Measurements from ENCODE around the gene DEK.
"Not testable (repeated sequence)": the region's sequence is repeated elsewhere in the genome, so short reads cannot be mapped to it uniquely, and the experiment has no call there.

Gene DEK

GRCh38 chr6:18245642-18246041 lies 18.7 kb downstream of the DEK start:
- no peaks in the 10 kb centered on the region for H3K9me3 ChIP-seq (ENCODE audit: low read length)
- peaks cover 25% of the 10 kb centered on the region for H3K4me1 ChIP-seq (ENCODE audit: insufficient read depth, low read length)
- H3K4me3 ChIP-seq (ENCODE audit: low read depth in 1 of 2, low read length in 2 of 2) = no peak overlapping the region
- H3K9ac ChIP-seq (ENCODE audit: low read length) = no peak overlapping the region
- peaks cover 51% of the 10 kb centered on the region for H3K36me3 ChIP-seq (ENCODE audit: insufficient read depth, low read length)
- no peaks in the 10 kb centered on the region for H3K27me3 ChIP-seq (ENCODE audit: control insufficient read depth in 1 of 2, insufficient read depth in 2 of 2, low read length in 2 of 2)
- no peak overlapping the region for H3K27ac ChIP-seq (ENCODE audit: low read depth, low read length)

- Histone ChIP-seq H3K27me3 (ENCODE audit: control insufficient read depth in 1 of 2, insufficient read depth in 2 of 2, low read length in 2 of 2) (no peaks in the 10 kb centered on the region), H3K9ac (ENCODE audit: low read length) (no peak overlapping the region), H3K9me3 (ENCODE audit: low read length) (no peaks in the 10 kb centered on the region), H3K27ac (ENCODE audit: low read depth, low read length) (no peak overlapping the region), H3K4me1 (ENCODE audit: insufficient read depth, low read length) (peaks cover 26% of the 10 kb centered on the region), H3K4me3 (ENCODE audit: low read depth in 1 of 2, low read length in 2 of 2) (no peak overlapping the region), H3K36me3 (ENCODE audit: insufficient read depth, low read length) (peaks cover 51% of the 10 kb centered on the region)
Measured at GRCh38 chr6:18245079-18245478, 19.3 kb downstream of the DEK start.

- Histone ChIP-seq H3K27ac (ENCODE audit: low read depth, low read length) (no peak overlapping the region), H3K9me3 (ENCODE audit: low read length) (no peaks in the 10 kb centered on the region), H3K27me3 (ENCODE audit: control insufficient read depth in 1 of 2, insufficient read depth in 2 of 2, low read length in 2 of 2) (no peaks in the 10 kb centered on the region), H3K4me3 (ENCODE audit: low read depth in 1 of 2, low read length in 2 of 2) (no peak overlapping the region), H3K4me1 (ENCODE audit: insufficient read depth, low read length) (peaks cover 26% of the 10 kb centered on the region), H3K9ac (ENCODE audit: low read length) (no peak overlapping the region), H3K36me3 (ENCODE audit: insufficient read depth, low read length) (peaks cover 50% of the 10 kb centered on the region)
Measured at GRCh38 chr6:18244251-18244650, 20.1 kb downstream of the DEK start.

- peaks cover 26% of the 10 kb centered on the region for H3K4me1 ChIP-seq (ENCODE audit: insufficient read depth, low read length)
- no peaks in the 10 kb centered on the region for H3K27me3 ChIP-seq (ENCODE audit: control insufficient read depth in 1 of 2, insufficient read depth in 2 of 2, low read length in 2 of 2)
- H3K27ac ChIP-seq (ENCODE audit: low read depth, low read length) = no peak overlapping the region
- no peak overlapping the region for H3K4me3 ChIP-seq (ENCODE audit: low read depth in 1 of 2, low read length in 2 of 2)
- no peak overlapping the region for H3K9ac ChIP-seq (ENCODE audit: low read length)
- H3K9me3 ChIP-seq (ENCODE audit: low read length) = no peaks in the 10 kb centered on the region
- peaks cover 42% of the 10 kb centered on the region for H3K36me3 ChIP-seq (ENCODE audit: insufficient read depth, low read length)
Measured at GRCh38 chr6:18243302-18243893, 20.9 kb downstream of the DEK start.

- H3K36me3 ChIP-seq (ENCODE audit: insufficient read depth, low read length) = peaks cover 41% of the 10 kb centered on the region
- H3K27me3 ChIP-seq (ENCODE audit: control insufficient read depth in 1 of 2, insufficient read depth in 2 of 2, low read length in 2 of 2) = no peaks in the 10 kb centered on the region
- H3K9me3 ChIP-seq (ENCODE audit: low read length) = no peaks in the 10 kb centered on the region
- no peak overlapping the region for H3K27ac ChIP-seq (ENCODE audit: low read depth, low read length)
- no peak overlapping the region for H3K9ac ChIP-seq (ENCODE audit: low read length)
- H3K4me1 ChIP-seq (ENCODE audit: insufficient read depth, low read length) = peaks cover 25% of the 10 kb centered on the region
- H3K4me3 ChIP-seq (ENCODE audit: low read depth in 1 of 2, low read length in 2 of 2) = no peak overlapping the region
Measured at GRCh38 chr6:18242062-18242851, 22.1 kb downstream of the DEK start.

GRCh38 chr6:18241208-18242038 lies 22.9 kb downstream of the DEK start:
- H3K9ac ChIP-seq (ENCODE audit: low read length) = no peak overlapping the region
- H3K4me3 ChIP-seq (ENCODE audit: low read depth in 1 of 2, low read length in 2 of 2) = no peak overlapping the region
- no peak overlapping the region for H3K27ac ChIP-seq (ENCODE audit: low read depth, low read length)
- peaks cover 20% of the 10 kb centered on the region for H3K4me1 ChIP-seq (ENCODE audit: insufficient read depth, low read length)
- H3K36me3 ChIP-seq (ENCODE audit: insufficient read depth, low read length) = peaks cover 37% of the 10 kb centered on the region
- no peaks in the 10 kb centered on the region for H3K9me3 ChIP-seq (ENCODE audit: low read length)
- no peaks in the 10 kb centered on the region for H3K27me3 ChIP-seq (ENCODE audit: control insufficient read depth in 1 of 2, insufficient read depth in 2 of 2, low read length in 2 of 2)

- H3K9ac ChIP-seq (ENCODE audit: low read length) = no peak overlapping the region
- H3K4me3 ChIP-seq (ENCODE audit: low read depth in 1 of 2, low read length in 2 of 2) = no peak overlapping the region
- peaks cover 27% of the 10 kb centered on the region for H3K36me3 ChIP-seq (ENCODE audit: insufficient read depth, low read length)
- peaks cover 20% of the 10 kb centered on the region for H3K4me1 ChIP-seq (ENCODE audit: insufficient read depth, low read length)
- H3K9me3 ChIP-seq (ENCODE audit: low read length) = no peaks in the 10 kb centered on the region
- no peaks in the 10 kb centered on the region for H3K27me3 ChIP-seq (ENCODE audit: control insufficient read depth in 1 of 2, insufficient read depth in 2 of 2, low read length in 2 of 2)
- no peak overlapping the region for H3K27ac ChIP-seq (ENCODE audit: low read depth, low read length)
Measured at GRCh38 chr6:18240230-18240629, 24.1 kb downstream of the DEK start.

GRCh38 chr6:18237167-18237566 lies 27.2 kb downstream of the DEK start:
- Histone ChIP-seq H3K36me3 (ENCODE audit: insufficient read depth, low read length) (peaks cover 8% of the 10 kb centered on the region), H3K9ac (ENCODE audit: low read length) (no peak overlapping the region), H3K27me3 (ENCODE audit: control insufficient read depth in 1 of 2, insufficient read depth in 2 of 2, low read length in 2 of 2) (no peaks in the 10 kb centered on the region), H3K4me1 (ENCODE audit: insufficient read depth, low read length) (peaks cover 16% of the 10 kb centered on the region), H3K9me3 (ENCODE audit: low read length) (no peaks in the 10 kb centered on the region), H3K27ac (ENCODE audit: low read depth, low read length) (no peak overlapping the region), H3K4me3 (ENCODE audit: low read depth in 1 of 2, low read length in 2 of 2) (no peak overlapping the region)

GRCh38 chr6:18235524-18235923 lies 28.8 kb downstream of the DEK start:
- peaks cover 8% of the 10 kb centered on the region for H3K36me3 ChIP-seq (ENCODE audit: insufficient read depth, low read length)
- H3K9me3 ChIP-seq (ENCODE audit: low read length) = no peaks in the 10 kb centered on the region
- no peak overlapping the region for H3K9ac ChIP-seq (ENCODE audit: low read length)
- H3K4me1 ChIP-seq (ENCODE audit: insufficient read depth, low read length) = peaks cover under 1% of the 10 kb centered on the region
- H3K27me3 ChIP-seq (ENCODE audit: control insufficient read depth in 1 of 2, insufficient read depth in 2 of 2, low read length in 2 of 2) = no peaks in the 10 kb centered on the region
- no peak overlapping the region for H3K27ac ChIP-seq (ENCODE audit: low read depth, low read length)
- no peak overlapping the region for H3K4me3 ChIP-seq (ENCODE audit: low read depth in 1 of 2, low read length in 2 of 2)

GRCh38 chr6:18234564-18234963 lies 29.8 kb downstream of the DEK start:
- H3K4me3 ChIP-seq (ENCODE audit: low read depth in 1 of 2, low read length in 2 of 2) = no peak overlapping the region
- no peaks in the 10 kb centered on the region for H3K4me1 ChIP-seq (ENCODE audit: insufficient read depth, low read length)
- peaks cover 8% of the 10 kb centered on the region for H3K36me3 ChIP-seq (ENCODE audit: insufficient read depth, low read length)
- no peaks in the 10 kb centered on the region for H3K27me3 ChIP-seq (ENCODE audit: control insufficient read depth in 1 of 2, insufficient read depth in 2 of 2, low read length in 2 of 2)
- H3K27ac ChIP-seq (ENCODE audit: low read depth, low read length) = no peak overlapping the region
- H3K9ac ChIP-seq (ENCODE audit: low read length) = no peak overlapping the region
- H3K9me3 ChIP-seq (ENCODE audit: low read length) = no peaks in the 10 kb centered on the region

- not testable (repeated sequence) for H3K27ac ChIP-seq (ENCODE audit: low read depth, low read length); H3K27me3 ChIP-seq (ENCODE audit: control insufficient read depth in 1 of 2, insufficient read depth in 2 of 2, low read length in 2 of 2); H3K9ac ChIP-seq (ENCODE audit: low read length); H3K9me3 ChIP-seq (ENCODE audit: low read length); H3K4me1 ChIP-seq (ENCODE audit: insufficient read depth, low read length); H3K36me3 ChIP-seq (ENCODE audit: insufficient read depth, low read length); H3K4me3 ChIP-seq (ENCODE audit: low read depth in 1 of 2, low read length in 2 of 2)
Measured at GRCh38 chr6:18233770-18234169, 30.6 kb downstream of the DEK start.

Data from muscle layer of colon (tissue), 2 donors.